Measurements from ENCODE around the gene KRT84.

- TF ChIP-seq EZH2phosphoT487 (IDR thresholded peaks at IDR 0.05; ENCODE audit: borderline replicate concordance, low read depth, low read length) (no peak), CTCF (conservative IDR thresholded peaks at IDR 0.05; ENCODE audit: low read length) (no peak)
Measured at GRCh38 chr12:52364061-52364460, 21.4 kb downstream of the KRT84 start.
